ENCODE data around the gene MT4.
A peak's percentile ranks its signal among the peaks of the same experiment; 100 is the strongest.

MT4 gene

DNA sequence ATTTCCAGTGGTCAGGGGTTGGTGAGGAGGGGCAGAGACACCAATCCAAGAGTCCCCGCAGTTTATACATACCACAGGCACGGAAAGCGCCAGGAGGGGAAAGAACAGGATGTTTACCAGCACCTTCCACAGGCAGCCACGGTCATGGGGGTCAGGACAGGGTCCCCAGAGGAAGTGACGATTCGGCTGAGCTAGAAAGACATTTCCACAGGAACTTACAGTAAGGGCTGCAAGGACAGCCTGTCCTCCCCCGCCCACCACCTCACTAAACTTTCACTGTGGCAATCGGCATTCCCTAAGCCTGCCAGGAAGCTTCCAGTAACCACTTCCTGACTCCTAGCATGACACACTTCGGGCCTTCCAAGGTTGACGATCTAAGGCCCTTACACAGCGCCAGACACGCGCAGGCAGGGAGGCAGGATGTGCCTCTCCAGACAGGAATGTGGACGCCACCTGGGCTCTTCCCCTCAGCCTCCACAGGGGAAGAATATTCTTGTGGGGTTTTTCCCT is 42.3 kb downstream of the MT4 start:
- H3K4me3 ChIP-seq (ENCODE audit: low read depth, low read length) = no peak overlapping the region
- no peaks in the 10 kb centered on the region for H3K36me3 ChIP-seq (ENCODE audit: control insufficient read depth in 2 of 2, insufficient read depth in 1 of 2, low read length in 2 of 2)
- ChIA-PET POLR2A (no interaction called here), CTCF (interaction anchor here (0.6 to 4.7 kb wide), 4 partner anchors 16 to 95 kb away, joined by 3 to 66 read pairs (median 4); no protein-coding TSS in a partner anchor)
- H3K9me3 ChIP-seq (ENCODE audit: control insufficient read depth, insufficient read depth, low read depth, low read length) = no peaks in the 10 kb centered on the region
- H3K4me1 ChIP-seq (ENCODE audit: control insufficient read depth, insufficient read depth, low read length) = peaks cover 3% of the 10 kb centered on the region; the same call in 1 of the 2 replicates
- no peak overlapping the region for H3K27ac ChIP-seq (ENCODE audit: extremely low read depth, low read depth, low read length)
- TF ChIP-seq KLF8 (tag by site-specific recombination; IDR thresholded peaks at IDR 0.05) (no peak), BCL11B (tag by site-specific recombination; IDR thresholded peaks at IDR 0.05; ENCODE audit: low read depth) (no peak), ZNF768 (tag by site-specific recombination; IDR thresholded peaks at IDR 0.05) (no peak), ZFHX2 (tag by site-specific recombination; conservative IDR thresholded peaks at IDR 0.05) (peak; percentile 38), GLIS1 (tag by site-specific recombination; IDR thresholded peaks at IDR 0.05) (no peak)

DNA sequence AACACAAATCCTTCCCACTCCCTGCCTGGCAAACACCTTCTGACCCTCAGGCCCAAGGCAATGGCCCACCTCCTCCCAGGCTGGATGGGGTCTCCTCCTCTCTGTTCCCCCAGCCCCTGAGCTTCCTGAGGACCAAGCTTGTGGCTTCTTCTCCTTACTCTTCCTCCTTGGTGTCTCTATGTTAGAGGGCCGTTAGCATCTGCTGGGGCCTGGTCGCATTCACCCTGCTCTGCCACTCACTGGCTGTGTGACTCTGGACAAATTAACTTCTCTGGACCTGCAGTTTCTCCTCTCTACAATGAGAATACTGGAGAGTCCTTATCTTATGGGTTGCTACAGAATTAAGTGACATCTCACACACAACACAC is 42.8 kb downstream of the MT4 start:
- 0 out of 2 replicates have a peak overlapping the region, but pooled peaks have one; percentile 20 for H3K27ac ChIP-seq (ENCODE audit: extremely low read depth, low read depth, low read length)

DNA sequence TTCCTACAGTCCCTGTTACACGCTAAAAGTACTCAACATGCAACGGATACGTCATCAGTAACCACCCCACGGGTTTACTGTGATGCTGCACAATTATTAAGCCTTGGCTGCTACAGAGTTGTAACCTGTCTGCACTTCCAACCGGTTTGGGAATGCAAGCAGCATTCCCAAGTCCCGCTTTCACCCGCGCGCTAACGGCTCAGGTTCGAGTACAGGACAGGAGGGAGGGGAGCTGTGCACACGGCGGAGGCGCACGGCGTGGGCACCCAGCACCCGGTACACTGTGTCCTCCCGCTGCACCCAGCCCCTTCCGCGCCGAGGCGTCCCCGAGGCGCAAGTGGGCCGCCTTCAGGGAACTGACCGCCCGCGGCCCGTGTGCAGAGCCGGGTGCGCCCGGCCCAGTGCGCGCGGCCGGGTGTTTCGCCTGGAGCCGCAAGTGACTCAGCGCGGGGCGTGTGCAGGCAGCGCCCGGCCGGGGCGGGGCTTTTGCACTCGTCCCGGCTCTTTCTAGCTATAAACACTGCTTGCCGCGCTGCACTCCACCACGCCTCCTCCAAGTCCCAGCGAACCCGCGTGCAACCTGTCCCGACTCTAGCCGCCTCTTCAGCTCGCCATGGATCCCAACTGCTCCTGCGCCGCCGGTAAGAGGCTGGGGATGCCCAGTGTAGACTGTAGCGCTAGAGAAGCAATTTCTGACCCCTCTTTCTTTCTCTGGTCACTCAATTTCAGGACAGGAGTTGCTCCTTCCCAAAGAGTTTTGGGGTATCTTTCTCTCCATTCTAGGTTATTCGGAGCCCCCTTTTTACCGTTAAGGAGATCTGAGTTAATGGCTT is 43.4 kb downstream of the MT4 start, which contains the start of gene MT2A:
MT2A (plus strand) TSS at position 542 of the 833 bp plus-strand sequence; CDS start at position 614, 72 bp downstream.
- POLR2A ChIA-PET = interaction anchor here (0.6 to 1.5 kb wide), 10 partner anchors 16 to 157 kb away, joined by 3 to 13 read pairs (median 4); partner anchors contain the start of genes MT1E, MT1F, MT1X and NUDT21
- Histone ChIP-seq H3K9me3 (ENCODE audit: control insufficient read depth, insufficient read depth, low read depth, low read length) (no peaks in the 10 kb centered on the region), H3K27ac (ENCODE audit: extremely low read depth, low read depth, low read length) (peak within 1 kb of the TSS; percentile 20; the same call in 1 of the 2 replicates), H3K36me3 (ENCODE audit: control insufficient read depth in 2 of 2, insufficient read depth in 1 of 2, low read length in 2 of 2) (no peaks in the 10 kb centered on the region), H3K4me1 (ENCODE audit: control insufficient read depth, insufficient read depth, low read length) (peaks cover 3% of the 10 kb centered on the region; the same call in 1 of the 2 replicates), H3K4me3 (ENCODE audit: low read depth, low read length) (peak within 1 kb of the TSS; percentile 51)
- CTCF ChIA-PET = interaction anchor here (0.6 to 1.3 kb wide), 3 partner anchors 31 to 322 kb away, joined by 3 to 10 read pairs (median 4); no protein-coding TSS in a partner anchor
- peak; percentile 97 for TF ChIP-seq ZNF561 (tag by site-specific recombination; IDR thresholded peaks at IDR 0.05; ENCODE audit: borderline replicate concordance)
- no peak for TF ChIP-seq ZNF777 (tag by site-specific recombination; IDR thresholded peaks at IDR 0.05; ENCODE audit: borderline replicate concordance)
- TF ChIP-seq, protein P1, sequence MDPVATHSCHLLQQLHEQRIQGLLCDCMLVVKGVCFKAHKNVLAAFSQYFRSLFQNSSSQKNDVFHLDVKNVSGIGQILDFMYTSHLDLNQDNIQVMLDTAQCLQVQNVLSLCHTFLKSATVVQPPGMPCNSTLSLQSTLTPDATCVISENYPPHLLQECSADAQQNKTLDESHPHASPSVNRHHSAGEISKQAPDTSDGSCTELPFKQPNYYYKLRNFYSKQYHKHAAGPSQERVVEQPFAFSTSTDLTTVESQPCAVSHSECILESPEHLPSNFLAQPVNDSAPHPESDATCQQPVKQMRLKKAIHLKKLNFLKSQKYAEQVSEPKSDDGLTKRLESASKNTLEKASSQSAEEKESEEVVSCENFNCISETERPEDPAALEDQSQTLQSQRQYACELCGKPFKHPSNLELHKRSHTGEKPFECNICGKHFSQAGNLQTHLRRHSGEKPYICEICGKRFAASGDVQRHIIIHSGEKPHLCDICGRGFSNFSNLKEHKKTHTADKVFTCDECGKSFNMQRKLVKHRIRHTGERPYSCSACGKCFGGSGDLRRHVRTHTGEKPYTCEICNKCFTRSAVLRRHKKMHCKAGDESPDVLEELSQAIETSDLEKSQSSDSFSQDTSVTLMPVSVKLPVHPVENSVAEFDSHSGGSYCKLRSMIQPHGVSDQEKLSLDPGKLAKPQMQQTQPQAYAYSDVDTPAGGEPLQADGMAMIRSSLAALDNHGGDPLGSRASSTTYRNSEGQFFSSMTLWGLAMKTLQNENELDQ (tag by site-specific recombination; IDR thresholded peaks at IDR 0.05; ENCODE audit: low read depth) = no peak
- TF ChIP-seq, protein P2, sequence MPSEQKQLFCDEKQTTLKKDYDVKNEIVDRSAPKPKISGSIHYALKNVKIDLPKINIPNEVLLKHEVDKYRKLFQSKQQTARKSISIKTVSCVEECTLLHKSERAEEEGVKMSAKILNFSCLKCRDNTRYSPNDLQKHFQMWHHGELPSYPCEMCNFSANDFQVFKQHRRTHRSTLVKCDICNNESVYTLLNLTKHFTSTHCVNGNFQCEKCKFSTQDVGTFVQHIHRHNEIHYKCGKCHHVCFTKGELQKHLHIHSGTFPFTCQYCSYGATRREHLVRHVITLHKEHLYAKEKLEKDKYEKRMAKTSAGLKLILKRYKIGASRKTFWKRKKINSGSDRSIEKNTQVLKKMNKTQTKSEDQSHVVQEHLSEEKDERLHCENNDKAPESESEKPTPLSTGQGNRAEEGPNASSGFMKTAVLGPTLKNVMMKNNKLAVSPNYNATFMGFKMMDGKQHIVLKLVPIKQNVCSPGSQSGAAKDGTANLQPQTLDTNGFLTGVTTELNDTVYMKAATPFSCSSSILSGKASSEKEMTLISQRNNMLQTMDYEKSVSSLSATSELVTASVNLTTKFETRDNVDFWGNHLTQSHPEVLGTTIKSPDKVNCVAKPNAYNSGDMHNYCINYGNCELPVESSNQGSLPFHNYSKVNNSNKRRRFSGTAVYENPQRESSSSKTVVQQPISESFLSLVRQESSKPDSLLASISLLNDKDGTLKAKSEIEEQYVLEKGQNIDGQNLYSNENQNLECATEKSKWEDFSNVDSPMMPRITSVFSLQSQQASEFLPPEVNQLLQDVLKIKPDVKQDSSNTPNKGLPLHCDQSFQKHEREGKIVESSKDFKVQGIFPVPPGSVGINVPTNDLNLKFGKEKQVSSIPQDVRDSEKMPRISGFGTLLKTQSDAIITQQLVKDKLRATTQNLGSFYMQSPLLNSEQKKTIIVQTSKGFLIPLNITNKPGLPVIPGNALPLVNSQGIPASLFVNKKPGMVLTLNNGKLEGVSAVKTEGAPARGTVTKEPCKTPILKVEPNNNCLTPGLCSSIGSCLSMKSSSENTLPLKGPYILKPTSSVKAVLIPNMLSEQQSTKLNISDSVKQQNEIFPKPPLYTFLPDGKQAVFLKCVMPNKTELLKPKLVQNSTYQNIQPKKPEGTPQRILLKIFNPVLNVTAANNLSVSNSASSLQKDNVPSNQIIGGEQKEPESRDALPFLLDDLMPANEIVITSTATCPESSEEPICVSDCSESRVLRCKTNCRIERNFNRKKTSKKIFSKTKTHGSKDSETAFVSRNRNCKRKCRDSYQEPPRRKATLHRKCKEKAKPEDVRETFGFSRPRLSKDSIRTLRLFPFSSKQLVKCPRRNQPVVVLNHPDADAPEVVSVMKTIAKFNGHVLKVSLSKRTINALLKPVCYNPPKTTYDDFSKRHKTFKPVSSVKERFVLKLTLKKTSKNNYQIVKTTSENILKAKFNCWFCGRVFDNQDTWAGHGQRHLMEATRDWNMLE (tag by site-specific recombination; conservative IDR thresholded peaks at IDR 0.05; ENCODE audit: low read depth) = no peak
- TF ChIP-seq, protein P3, sequence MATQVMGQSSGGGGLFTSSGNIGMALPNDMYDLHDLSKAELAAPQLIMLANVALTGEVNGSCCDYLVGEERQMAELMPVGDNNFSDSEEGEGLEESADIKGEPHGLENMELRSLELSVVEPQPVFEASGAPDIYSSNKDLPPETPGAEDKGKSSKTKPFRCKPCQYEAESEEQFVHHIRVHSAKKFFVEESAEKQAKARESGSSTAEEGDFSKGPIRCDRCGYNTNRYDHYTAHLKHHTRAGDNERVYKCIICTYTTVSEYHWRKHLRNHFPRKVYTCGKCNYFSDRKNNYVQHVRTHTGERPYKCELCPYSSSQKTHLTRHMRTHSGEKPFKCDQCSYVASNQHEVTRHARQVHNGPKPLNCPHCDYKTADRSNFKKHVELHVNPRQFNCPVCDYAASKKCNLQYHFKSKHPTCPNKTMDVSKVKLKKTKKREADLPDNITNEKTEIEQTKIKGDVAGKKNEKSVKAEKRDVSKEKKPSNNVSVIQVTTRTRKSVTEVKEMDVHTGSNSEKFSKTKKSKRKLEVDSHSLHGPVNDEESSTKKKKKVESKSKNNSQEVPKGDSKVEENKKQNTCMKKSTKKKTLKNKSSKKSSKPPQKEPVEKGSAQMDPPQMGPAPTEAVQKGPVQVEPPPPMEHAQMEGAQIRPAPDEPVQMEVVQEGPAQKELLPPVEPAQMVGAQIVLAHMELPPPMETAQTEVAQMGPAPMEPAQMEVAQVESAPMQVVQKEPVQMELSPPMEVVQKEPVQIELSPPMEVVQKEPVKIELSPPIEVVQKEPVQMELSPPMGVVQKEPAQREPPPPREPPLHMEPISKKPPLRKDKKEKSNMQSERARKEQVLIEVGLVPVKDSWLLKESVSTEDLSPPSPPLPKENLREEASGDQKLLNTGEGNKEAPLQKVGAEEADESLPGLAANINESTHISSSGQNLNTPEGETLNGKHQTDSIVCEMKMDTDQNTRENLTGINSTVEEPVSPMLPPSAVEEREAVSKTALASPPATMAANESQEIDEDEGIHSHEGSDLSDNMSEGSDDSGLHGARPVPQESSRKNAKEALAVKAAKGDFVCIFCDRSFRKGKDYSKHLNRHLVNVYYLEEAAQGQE (tag by site-specific recombination; IDR thresholded peaks at IDR 0.05) = no peak
- no peak for TF ChIP-seq ZNF776 (tag by site-specific recombination; IDR thresholded peaks at IDR 0.05; ENCODE audit: borderline replicate concordance)
- peak; percentile 52 for TF ChIP-seq SP7 (tag by site-specific recombination; IDR thresholded peaks at IDR 0.05)
- TF ChIP-seq, protein P4, sequence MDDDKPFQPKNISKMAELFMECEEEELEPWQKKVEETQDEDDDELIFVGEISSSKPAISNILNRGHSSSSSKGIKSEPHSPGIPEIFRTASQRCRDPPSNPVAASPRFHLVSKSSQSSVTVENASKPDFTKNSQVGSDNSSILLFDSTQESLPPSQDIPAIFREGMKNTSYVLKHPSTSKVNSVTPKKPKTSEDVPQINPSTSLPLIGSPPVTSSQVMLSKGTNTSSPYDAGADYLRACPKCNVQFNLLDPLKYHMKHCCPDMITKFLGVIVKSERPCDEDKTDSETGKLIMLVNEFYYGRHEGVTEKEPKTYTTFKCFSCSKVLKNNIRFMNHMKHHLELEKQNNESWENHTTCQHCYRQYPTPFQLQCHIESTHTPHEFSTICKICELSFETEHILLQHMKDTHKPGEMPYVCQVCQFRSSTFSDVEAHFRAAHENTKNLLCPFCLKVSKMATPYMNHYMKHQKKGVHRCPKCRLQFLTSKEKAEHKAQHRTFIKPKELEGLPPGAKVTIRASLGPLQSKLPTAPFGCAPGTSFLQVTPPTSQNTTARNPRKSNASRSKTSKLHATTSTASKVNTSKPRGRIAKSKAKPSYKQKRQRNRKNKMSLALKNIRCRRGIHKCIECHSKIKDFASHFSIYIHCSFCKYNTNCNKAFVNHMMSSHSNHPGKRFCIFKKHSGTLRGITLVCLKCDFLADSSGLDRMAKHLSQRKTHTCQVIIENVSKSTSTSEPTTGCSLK (tag by site-specific recombination; IDR thresholded peaks at IDR 0.05) = no peak

More for the DNA sequence above, 42.8 kb downstream of the MT4 start:
- H3K9me3 ChIP-seq (ENCODE audit: control insufficient read depth, insufficient read depth, low read depth, low read length) = no peaks in the 10 kb centered on the region
- CTCF ChIA-PET = interaction anchor here (0.6 kb wide), 1 partner anchor 27 kb away, joined by 3 read pairs; no protein-coding TSS in a partner anchor
- H3K4me3 ChIP-seq (ENCODE audit: low read depth, low read length) = no peak overlapping the region
- POLR2A ChIA-PET = interaction anchor here (1.4 kb wide), 1 partner anchor 75 kb away, joined by 13 read pairs; the partner anchor contains the start of gene MT1X
- H3K36me3 ChIP-seq (ENCODE audit: control insufficient read depth in 2 of 2, insufficient read depth in 1 of 2, low read length in 2 of 2) = no peaks in the 10 kb centered on the region
- no peak for TF ChIP-seq SCRT2 (tag by site-specific recombination; IDR thresholded peaks at IDR 0.05)
- TF ChIP-seq ZNF48 (tag by site-specific recombination; IDR thresholded peaks at IDR 0.05) = no peak
- peaks cover 3% of the 10 kb centered on the region; the same call in 1 of the 2 replicates for H3K4me1 ChIP-seq (ENCODE audit: control insufficient read depth, insufficient read depth, low read length)
